Endodermal cell (in vitro differentiated cells): ENCODE results near the gene MYORG. TPM values are rescaled to one million over a fixed set of nuclear protein-coding genes. Genes with fewer than 3 reads are reported as not detected.

Experiments
- DNase-seq: peaks from one replicate; pipeline ENCODE4 v3.0.0-alpha.2; 2017
- H3K27ac ChIP-seq: 2 replicates; pipeline ENCODE4 v1.5.1; 2013; ENCODE audit warnings: mild to moderate bottlenecking, low read depth, low read length, moderate library complexity
- H3K27me3 ChIP-seq: 2 replicates; pipeline ENCODE4 v1.6.1; 2013; ENCODE audit warnings: mild to moderate bottlenecking, low read length, moderate library complexity; ENCODE audit not compliant: insufficient read depth, control insufficient read depth, poor library complexity, severe bottlenecking
- H3K36me3 ChIP-seq: 2 replicates; pipeline ENCODE4 v1.7.0; 2013; ENCODE audit warnings: mild to moderate bottlenecking, low read length, moderate library complexity; ENCODE audit not compliant: control insufficient read depth, insufficient read depth
- H3K4me1 ChIP-seq: one replicate; pipeline ENCODE4 v1.7.0; 2013; ENCODE audit warnings: low read length; ENCODE audit not compliant: control insufficient read depth, insufficient read depth
- H3K4me3 ChIP-seq: 2 replicates; pipeline ENCODE4 v1.5.1; 2013; ENCODE audit warnings: mild to moderate bottlenecking, low read length, moderate library complexity
- H3K9ac ChIP-seq: 2 replicates; pipeline ENCODE4 v1.6.1; 2013; ENCODE audit warnings: mild to moderate bottlenecking, low read length, moderate library complexity; ENCODE audit not compliant: poor library complexity, severe bottlenecking; ENCODE audit errors: extremely low read depth
- H3K9me3 ChIP-seq: 2 replicates; pipeline ENCODE4 v1.6.1; 2013; ENCODE audit warnings: mild to moderate bottlenecking, low read length, moderate library complexity; ENCODE audit not compliant: control insufficient read depth
- H3K27ac Mint-ChIP-seq: 2 replicates; pipeline ENCODE4 v1.8.0; 2020; ENCODE audit warnings: mixed read lengths
- H3K27me3 Mint-ChIP-seq: 2 replicates; pipeline ENCODE4 v1.8.0; 2021; ENCODE audit warnings: mild to moderate bottlenecking, mixed read lengths; ENCODE audit not compliant: insufficient read depth
- H3K36me3 Mint-ChIP-seq: 2 replicates; pipeline ENCODE4 v1.8.0; 2020; ENCODE audit warnings: low read depth, mixed read lengths
- H3K4me1 Mint-ChIP-seq: 2 replicates; pipeline ENCODE4 v1.8.0; 2020; ENCODE audit warnings: mixed read lengths
- H3K4me3 Mint-ChIP-seq: 2 replicates; pipeline ENCODE4 v1.8.0; 2020; ENCODE audit warnings: mild to moderate bottlenecking, moderate library complexity, mixed read lengths
- H3K9me3 Mint-ChIP-seq: 2 replicates; pipeline ENCODE4 v1.8.0; 2020; ENCODE audit warnings: mild to moderate bottlenecking, mixed read lengths
- WGBS, 2 experiments: methylation state at CpG; one replicate each; pipeline versions ENCODE4 v1.1.5 to v1.1.7; 2013; ENCODE audit warnings: missing lambda C conversion rate in 2 of 2, mixed read lengths in 1 of 2; ENCODE audit not compliant: insufficient coverage in 1 of 2, insufficient read length in 1 of 2; 5-methylcytosine and 5-hydroxymethylcytosine counted together
- total RNA-seq, 2 donors: library from RNA; stranded (reverse); fragmentation: NEBNext Ultra II Directional in 1 of 2; extraction: Animal tissue kit (Norgen Biotek cat#: 25700) in 1 of 2; gene quantifications; 2 replicates in 1 of 2; 3 replicates in 1 of 2; pipeline ENCODE4 v1.2.1, GENCODE V29; 2021
- TF ChIP-seq, protein P1 (sequence below): fragments of 200-600 bp; sonication (generic); conservative IDR thresholded peaks from 2 replicates; pipeline ENCODE4 v1.5.0; 2021; ENCODE audit warnings: antibody characterized with exemption, mild to moderate bottlenecking

MYORG gene
- total RNA-seq, 2 donors from 2014 or later, result 56.7 to 58.8 TPM

DNA sequence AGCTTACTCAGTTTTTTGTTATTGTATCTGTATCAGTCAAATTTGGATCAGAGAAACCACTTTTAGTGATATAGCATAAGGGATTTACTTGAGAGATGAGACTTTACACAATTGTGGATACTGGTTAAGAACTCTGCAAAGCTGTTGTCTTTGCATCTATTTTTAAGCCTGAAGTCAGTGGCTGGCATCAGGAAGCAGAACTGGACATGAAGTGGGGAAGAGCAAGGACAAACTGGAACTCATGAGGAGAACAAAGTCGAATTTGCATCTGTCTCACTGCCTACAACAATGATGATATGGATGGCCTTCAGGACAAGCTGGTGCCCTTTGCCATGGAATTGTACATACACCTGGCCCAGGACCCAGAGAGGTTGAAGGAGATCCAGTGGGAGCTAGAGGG lies 15.8 kb upstream of the MYORG start:
- no peaks in the 10 kb centered on the region for H3K4me1 ChIP-seq
- TF ChIP-seq, protein P1, sequence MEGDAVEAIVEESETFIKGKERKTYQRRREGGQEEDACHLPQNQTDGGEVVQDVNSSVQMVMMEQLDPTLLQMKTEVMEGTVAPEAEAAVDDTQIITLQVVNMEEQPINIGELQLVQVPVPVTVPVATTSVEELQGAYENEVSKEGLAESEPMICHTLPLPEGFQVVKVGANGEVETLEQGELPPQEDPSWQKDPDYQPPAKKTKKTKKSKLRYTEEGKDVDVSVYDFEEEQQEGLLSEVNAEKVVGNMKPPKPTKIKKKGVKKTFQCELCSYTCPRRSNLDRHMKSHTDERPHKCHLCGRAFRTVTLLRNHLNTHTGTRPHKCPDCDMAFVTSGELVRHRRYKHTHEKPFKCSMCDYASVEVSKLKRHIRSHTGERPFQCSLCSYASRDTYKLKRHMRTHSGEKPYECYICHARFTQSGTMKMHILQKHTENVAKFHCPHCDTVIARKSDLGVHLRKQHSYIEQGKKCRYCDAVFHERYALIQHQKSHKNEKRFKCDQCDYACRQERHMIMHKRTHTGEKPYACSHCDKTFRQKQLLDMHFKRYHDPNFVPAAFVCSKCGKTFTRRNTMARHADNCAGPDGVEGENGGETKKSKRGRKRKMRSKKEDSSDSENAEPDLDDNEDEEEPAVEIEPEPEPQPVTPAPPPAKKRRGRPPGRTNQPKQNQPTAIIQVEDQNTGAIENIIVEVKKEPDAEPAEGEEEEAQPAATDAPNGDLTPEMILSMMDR, result no peak
- DNase-seq, result no peak
- Mint-ChIP-seq H3K4me1 (no peaks in the 10 kb centered on the region), H3K4me3 (no peak overlapping the region), H3K27me3 (peaks cover 24% of the 10 kb centered on the region), H3K36me3 (no peaks in the 10 kb centered on the region), H3K27ac (no peak overlapping the region), H3K9me3 (no peaks in the 10 kb centered on the region)
- peaks cover 18% of the 10 kb centered on the region for H3K27me3 ChIP-seq
- no peaks in the 10 kb centered on the region for H3K9me3 ChIP-seq
- no peak overlapping the region for H3K9ac ChIP-seq
- H3K27ac ChIP-seq, result no peak overlapping the region
- no peaks in the 10 kb centered on the region for H3K36me3 ChIP-seq
- no peak overlapping the region for H3K4me3 ChIP-seq
- WGBS, 2 experiments, result 67 to 77% methylated on average over 1 of the region's 1 CpG

- 82 to 94% methylated on average over 2 to 4 of the region's 4 CpGs for WGBS, 2 experiments
- Histone ChIP-seq H3K27me3 (peaks cover 36% of the 10 kb centered on the region), H3K9me3 (no peaks in the 10 kb centered on the region), H3K4me1 (no peaks in the 10 kb centered on the region), H3K27ac (no peak overlapping the region), H3K9ac (no peak overlapping the region), H3K4me3 (no peak overlapping the region), H3K36me3 (no peaks in the 10 kb centered on the region)
- TF ChIP-seq, protein P1, result no peak
- Mint-ChIP-seq H3K4me1 (no peaks in the 10 kb centered on the region), H3K9me3 (no peaks in the 10 kb centered on the region), H3K4me3 (no peak overlapping the region), H3K27me3 (peaks cover 47% of the 10 kb centered on the region), H3K27ac (no peak overlapping the region), H3K36me3 (no peaks in the 10 kb centered on the region)
- DNase-seq, result no peak
Observed at GRCh38 chr9:34387239-34387638, 10.5 kb upstream of the MYORG start.

DNA sequence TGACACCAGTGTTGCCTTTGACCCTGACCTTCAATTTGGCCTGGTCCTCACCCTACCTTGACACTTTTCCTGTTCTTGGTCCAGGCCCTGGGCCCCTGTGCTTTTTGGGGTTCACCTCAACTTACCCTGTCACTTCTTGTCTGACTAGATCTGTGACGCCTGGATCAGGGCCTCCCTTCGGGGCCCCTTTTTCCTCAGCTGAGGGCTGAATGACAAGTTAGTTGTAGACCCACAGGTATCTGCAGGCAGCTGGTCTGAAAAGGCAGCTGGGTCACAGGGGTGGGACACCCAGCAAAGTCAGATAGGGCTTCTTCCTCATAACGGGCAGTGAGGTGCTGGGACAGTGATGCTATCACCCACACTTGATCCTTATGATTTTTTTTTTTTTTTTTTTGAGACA lies 10.0 kb upstream of the MYORG start:
- H3K36me3 ChIP-seq, result no peaks in the 10 kb centered on the region
- H3K9me3 ChIP-seq, result no peaks in the 10 kb centered on the region
- H3K4me1 ChIP-seq, result no peaks in the 10 kb centered on the region
- H3K4me3 Mint-ChIP-seq, result no peak overlapping the region
- no peak overlapping the region for H3K27ac ChIP-seq
- DNase-seq, result peak; percentile 20
- no peaks in the 10 kb centered on the region for H3K36me3 Mint-ChIP-seq
- H3K27me3 ChIP-seq, result peaks cover 37% of the 10 kb centered on the region
- no peak overlapping the region for H3K4me3 ChIP-seq
- 90 to 93% methylated on average over 2 to 3 of the region's 3 CpGs for WGBS, 2 experiments
- H3K9ac ChIP-seq, result no peak overlapping the region
- TF ChIP-seq, protein P1, result no peak
- no peaks in the 10 kb centered on the region for H3K4me1 Mint-ChIP-seq
- H3K9me3 Mint-ChIP-seq, result no peaks in the 10 kb centered on the region
- H3K27ac Mint-ChIP-seq, result no peak overlapping the region
- H3K27me3 Mint-ChIP-seq, result peaks cover 49% of the 10 kb centered on the region
